OCI-LY3 (cell line): ENCODE data around the gene SBSN.

Experiments
- H2AFZ ChIP-seq: fragments of 200-600, 300-600 bp; shearing (Covaris generic); 2 replicates; pipeline ENCODE4 v1.6.0; 2014; ENCODE audit warnings: antibody characterized with exemption, low read depth, low read length
- H3K27ac ChIP-seq: fragments of 200-600, 300-600 bp; sonication (generic); 2 replicates; pipeline ENCODE4 v1.5.1; 2014; ENCODE audit warnings: mild to moderate bottlenecking, low read length, moderate library complexity, mixed read lengths
- H3K27me3 ChIP-seq: fragments of 200-600, 300-600 bp; sonication (generic); 2 replicates; pipeline ENCODE4 v1.6.1; 2014; ENCODE audit warnings: low read depth, low read length, mixed read lengths
- H3K36me3 ChIP-seq: fragments of 200-600, 300-600 bp; sonication (generic); replicated peaks from 2 replicates; pipeline ENCODE3; 2014; ENCODE audit warnings: low read depth, low read length, mixed read lengths
- H3K4me1 ChIP-seq: fragments of 300-600, 200-600 bp; sonication (generic); 2 replicates; pipeline ENCODE4 v1.6.1; 2014; ENCODE audit warnings: low read length, mixed read lengths
- H3K4me2 ChIP-seq: fragments of 200-600, 300-600 bp; sonication (generic); 2 replicates; pipeline ENCODE4 v1.6.1; 2014; ENCODE audit warnings: low read length, mixed read lengths
- H3K4me3 ChIP-seq: fragments of 300-600, 200-600 bp; sonication (generic); 2 replicates; pipeline ENCODE4 v1.5.1; 2014; ENCODE audit warnings: antibody characterized with exemption, mild to moderate bottlenecking, low read length, moderate library complexity
- H3K79me2 ChIP-seq: fragments of 300-600, 200-600 bp; shearing (Covaris generic); 2 replicates; pipeline ENCODE4 v1.6.1; 2014; ENCODE audit warnings: mild to moderate bottlenecking, low read length, mixed read lengths
- H3K9ac ChIP-seq: fragments of 300-600, 200-600 bp; shearing (Covaris generic); 2 replicates; pipeline ENCODE4 v1.6.0; 2014; ENCODE audit warnings: mild to moderate bottlenecking, low read length, moderate library complexity
- H3K9me3 ChIP-seq: fragments of 200-600, 300-600 bp; shearing (Covaris generic); 2 replicates; pipeline ENCODE4 v1.6.1; 2014; ENCODE audit warnings: low read length, mixed read lengths; ENCODE audit not compliant: insufficient read depth
- H4K20me1 ChIP-seq: fragments of 200-600, 300-600 bp; sonication (generic); 2 replicates; pipeline ENCODE4 v1.6.1; 2016; ENCODE audit warnings: low read length, mixed read lengths; ENCODE audit not compliant: insufficient read depth
- CTCF ChIP-seq: fragments of 200-600, 300-600 bp; sonication (generic); IDR thresholded peaks from 2 replicates; pipeline ENCODE4 v1.5.1; 2014; ENCODE audit warnings: antibody characterized with exemption, low read length, low read depth
- EZH2phosphoT487 ChIP-seq: fragments of 200-600 bp; shearing (Covaris generic); IDR thresholded peaks from 2 replicates; pipeline ENCODE4 v1.6.1; 2018; ENCODE audit warnings: antibody characterized with exemption, mixed run types, low read depth

Gene SBSN

GRCh38 chr19:35561436-35561835, 33.3 kb upstream of the SBSN start:
- Histone ChIP-seq H3K27me3 (peaks cover 26% of the 10 kb centered on the region), H3K4me2 (no peak overlapping the region), H3K9ac (no peak overlapping the region), H4K20me1 (no peaks in the 10 kb centered on the region), H2AFZ (no peak overlapping the region), H3K36me3 (no peaks in the 10 kb centered on the region), H3K27ac (no peak overlapping the region), H3K4me1 (peaks cover 14% of the 10 kb centered on the region), H3K4me3 (no peak overlapping the region), H3K9me3 (no peaks in the 10 kb centered on the region), H3K79me2 (no peaks in the 10 kb centered on the region)
- TF ChIP-seq EZH2phosphoT487: no peak
- no peak for TF ChIP-seq CTCF

- H3K27me3 ChIP-seq: peaks cover 24% of the 10 kb centered on the region
- no peak overlapping the region for H3K4me3 ChIP-seq
- no peaks in the 10 kb centered on the region for H3K9me3 ChIP-seq
- no peak overlapping the region for H3K27ac ChIP-seq
- no peak for TF ChIP-seq CTCF
- no peak for TF ChIP-seq EZH2phosphoT487
- no peak overlapping the region for H3K9ac ChIP-seq
- no peaks in the 10 kb centered on the region for H4K20me1 ChIP-seq
- H3K79me2 ChIP-seq: no peaks in the 10 kb centered on the region
- no peaks in the 10 kb centered on the region for H3K36me3 ChIP-seq
- H3K4me2 ChIP-seq: no peak overlapping the region
- no peak overlapping the region for H2AFZ ChIP-seq
- peaks cover 14% of the 10 kb centered on the region for H3K4me1 ChIP-seq
Observed at GRCh38 chr19:35560677-35561076, 32.6 kb upstream of the SBSN start.

- Histone ChIP-seq H3K79me2 (no peaks in the 10 kb centered on the region), H3K4me2 (no peak overlapping the region), H3K36me3 (no peaks in the 10 kb centered on the region), H3K27me3 (peaks cover 21% of the 10 kb centered on the region), H3K4me1 (peaks cover 14% of the 10 kb centered on the region), H4K20me1 (no peaks in the 10 kb centered on the region), H3K27ac (no peak overlapping the region), H2AFZ (no peak overlapping the region), H3K9me3 (no peaks in the 10 kb centered on the region), H3K4me3 (no peak overlapping the region), H3K9ac (no peak overlapping the region)
- TF ChIP-seq EZH2phosphoT487: no peak
- TF ChIP-seq CTCF: no peak
Observed at GRCh38 chr19:35560271-35560670, 32.2 kb upstream of the SBSN start.

GRCh38 chr19:35559781-35560180, 31.7 kb upstream of the SBSN start:
- H3K27me3 ChIP-seq: peaks cover 16% of the 10 kb centered on the region

More at GRCh38 chr19:35559781-35560180, 31.7 kb upstream of the SBSN start:
- Histone ChIP-seq H2AFZ (no peak overlapping the region), H4K20me1 (no peaks in the 10 kb centered on the region), H3K36me3 (no peaks in the 10 kb centered on the region), H3K4me1 (peaks cover 14% of the 10 kb centered on the region), H3K9me3 (no peaks in the 10 kb centered on the region), H3K27ac (no peak overlapping the region), H3K4me2 (no peak overlapping the region), H3K79me2 (no peaks in the 10 kb centered on the region), H3K9ac (no peak overlapping the region), H3K4me3 (no peak overlapping the region)
- no peak for TF ChIP-seq CTCF
- no peak for TF ChIP-seq EZH2phosphoT487
